GM12878 (cell line): ENCODE measurements around the gene CMSS1.

Experiments
- EZH2 ChIP-seq: IDR thresholded peaks from 2 replicates; pipeline ENCODE4 v1.6.1; 2012; ENCODE audit warnings: low read depth, mild to moderate bottlenecking, control low read depth, inconsistent platforms, low read length, borderline replicate concordance; ENCODE audit not compliant: control insufficient read depth
- SMC3 ChIP-seq: IDR thresholded peaks from 2 replicates; pipeline ENCODE4 v1.6.1; 2011; ENCODE audit warnings: low read length, improper control_type of control experiment, borderline replicate concordance
- TF ChIP-seq, protein P1 (sequence below), 3 experiments: IDR thresholded peaks in 2 of 3; conservative IDR thresholded peaks in 1 of 3; 2 replicates each; pipeline ENCODE4 v1.5.1; 2011; ENCODE audit warnings: low read depth in 3 of 3, low read length in 3 of 3, mild to moderate bottlenecking in 3 of 3, control low read depth in 2 of 3, moderate library complexity in 2 of 3, inconsistent platforms in 1 of 3, mixed read lengths in 1 of 3; ENCODE audit not compliant: control insufficient read depth in 2 of 3, insufficient read depth in 1 of 3; ENCODE audit errors: extremely low read depth in 1 of 3

DNA sequence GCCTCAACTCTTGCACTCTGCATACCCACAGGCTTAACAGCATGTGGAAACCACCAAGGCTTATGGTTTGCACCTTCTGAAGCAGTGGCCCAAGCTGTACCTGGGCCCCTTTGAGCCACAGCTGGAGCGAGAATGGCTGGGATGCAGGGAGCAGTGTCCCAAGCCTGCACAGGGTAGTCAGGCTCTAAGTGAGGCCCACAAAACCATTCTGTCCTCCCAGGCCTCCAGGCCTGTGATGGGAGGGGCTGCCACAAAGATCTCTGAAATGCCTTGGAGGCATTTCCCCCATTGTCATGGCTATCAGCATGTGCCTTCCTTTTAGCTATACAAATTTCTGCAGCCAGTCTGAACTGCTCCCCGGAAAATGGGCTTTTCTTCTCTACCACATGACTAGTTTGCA, 12.5 kb upstream of the CMSS1 start:
- TF ChIP-seq EZH2: no peak
- no peak for TF ChIP-seq SMC3
- TF ChIP-seq, protein P1, sequence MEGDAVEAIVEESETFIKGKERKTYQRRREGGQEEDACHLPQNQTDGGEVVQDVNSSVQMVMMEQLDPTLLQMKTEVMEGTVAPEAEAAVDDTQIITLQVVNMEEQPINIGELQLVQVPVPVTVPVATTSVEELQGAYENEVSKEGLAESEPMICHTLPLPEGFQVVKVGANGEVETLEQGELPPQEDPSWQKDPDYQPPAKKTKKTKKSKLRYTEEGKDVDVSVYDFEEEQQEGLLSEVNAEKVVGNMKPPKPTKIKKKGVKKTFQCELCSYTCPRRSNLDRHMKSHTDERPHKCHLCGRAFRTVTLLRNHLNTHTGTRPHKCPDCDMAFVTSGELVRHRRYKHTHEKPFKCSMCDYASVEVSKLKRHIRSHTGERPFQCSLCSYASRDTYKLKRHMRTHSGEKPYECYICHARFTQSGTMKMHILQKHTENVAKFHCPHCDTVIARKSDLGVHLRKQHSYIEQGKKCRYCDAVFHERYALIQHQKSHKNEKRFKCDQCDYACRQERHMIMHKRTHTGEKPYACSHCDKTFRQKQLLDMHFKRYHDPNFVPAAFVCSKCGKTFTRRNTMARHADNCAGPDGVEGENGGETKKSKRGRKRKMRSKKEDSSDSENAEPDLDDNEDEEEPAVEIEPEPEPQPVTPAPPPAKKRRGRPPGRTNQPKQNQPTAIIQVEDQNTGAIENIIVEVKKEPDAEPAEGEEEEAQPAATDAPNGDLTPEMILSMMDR (IDR thresholded peaks at IDR 0.05 in 2 of 3, conservative IDR thresholded peaks at IDR 0.05 in 1 of 3; ENCODE audit: control insufficient read depth in 2 of 3, extremely low read depth in 1 of 3, insufficient read depth in 1 of 3, low read depth in 3 of 3, low read length in 3 of 3): no peak
